ENCODE data around the gene CKAP4.

GRCh38 chr12:106255493-106255892 is 7.7 kb upstream of the CKAP4 start:
- TF ChIP-seq BHLHE40 (IDR thresholded peaks at IDR 0.05; ENCODE audit: borderline replicate concordance): no peak
- TF ChIP-seq, protein P1, sequence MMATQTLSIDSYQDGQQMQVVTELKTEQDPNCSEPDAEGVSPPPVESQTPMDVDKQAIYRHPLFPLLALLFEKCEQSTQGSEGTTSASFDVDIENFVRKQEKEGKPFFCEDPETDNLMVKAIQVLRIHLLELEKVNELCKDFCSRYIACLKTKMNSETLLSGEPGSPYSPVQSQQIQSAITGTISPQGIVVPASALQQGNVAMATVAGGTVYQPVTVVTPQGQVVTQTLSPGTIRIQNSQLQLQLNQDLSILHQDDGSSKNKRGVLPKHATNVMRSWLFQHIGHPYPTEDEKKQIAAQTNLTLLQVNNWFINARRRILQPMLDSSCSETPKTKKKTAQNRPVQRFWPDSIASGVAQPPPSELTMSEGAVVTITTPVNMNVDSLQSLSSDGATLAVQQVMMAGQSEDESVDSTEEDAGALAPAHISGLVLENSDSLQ (IDR thresholded peaks at IDR 0.05): no peak
- TF ChIP-seq FOXM1 (IDR thresholded peaks at IDR 0.05; ENCODE audit: borderline replicate concordance): no peak

Measured in HEK293T (cell line).